VCaP (cell line): ENCODE data around the gene CTPS2.
"Not testable (repeated sequence)": the region's sequence is repeated elsewhere in the genome, so short reads cannot be mapped to it uniquely, and the experiment has no call there.

Experiments used
- H3K27ac ChIP-seq: fragments of 450-650 bp; 2 replicates; pipeline ENCODE4 v1.5.1; 2017
- CTCF ChIP-seq: fragments of 450-650 bp; conservative IDR thresholded peaks from 2 replicates; pipeline ENCODE4 v1.5.1; 2017; ENCODE audit warnings: mild to moderate bottlenecking, moderate library complexity

The CTPS2 gene

DNA sequence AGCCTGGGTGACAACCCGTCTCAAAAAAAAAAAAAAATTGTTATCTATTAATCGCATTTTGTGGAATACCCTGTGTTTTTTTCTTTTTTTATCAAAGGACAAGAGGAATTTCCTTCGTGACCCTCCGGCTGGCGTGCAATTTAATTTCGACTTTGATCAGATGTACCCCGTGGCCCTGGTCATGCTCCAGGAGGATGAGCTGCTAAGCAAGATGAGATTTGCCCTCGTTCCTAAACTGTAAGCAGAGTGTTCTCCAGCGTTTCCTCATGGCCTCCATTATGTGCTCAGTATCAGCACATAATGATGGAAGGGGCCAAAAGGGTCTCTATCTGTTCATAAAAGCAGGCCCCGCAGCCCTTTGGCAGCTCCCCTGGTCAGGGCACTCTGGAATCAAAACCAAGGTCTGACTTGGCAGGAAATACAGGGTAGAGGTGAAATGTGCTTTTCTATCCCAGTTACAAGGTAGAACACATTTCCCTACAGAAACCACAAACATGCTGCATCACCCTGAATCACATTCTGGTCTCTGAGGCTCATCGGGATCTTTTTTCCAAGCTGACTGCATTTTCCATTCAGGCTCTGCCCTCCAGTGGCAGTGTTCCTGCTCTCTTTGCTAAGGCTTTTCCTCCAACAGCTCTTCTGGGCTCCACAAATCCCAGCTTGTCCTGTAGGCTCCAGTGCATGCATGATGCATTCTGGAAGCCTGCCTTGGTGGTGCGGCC lies 31.3 kb upstream of the CTPS2 start:
- no peak overlapping the region for H3K27ac ChIP-seq
- no peak for TF ChIP-seq CTCF

DNA sequence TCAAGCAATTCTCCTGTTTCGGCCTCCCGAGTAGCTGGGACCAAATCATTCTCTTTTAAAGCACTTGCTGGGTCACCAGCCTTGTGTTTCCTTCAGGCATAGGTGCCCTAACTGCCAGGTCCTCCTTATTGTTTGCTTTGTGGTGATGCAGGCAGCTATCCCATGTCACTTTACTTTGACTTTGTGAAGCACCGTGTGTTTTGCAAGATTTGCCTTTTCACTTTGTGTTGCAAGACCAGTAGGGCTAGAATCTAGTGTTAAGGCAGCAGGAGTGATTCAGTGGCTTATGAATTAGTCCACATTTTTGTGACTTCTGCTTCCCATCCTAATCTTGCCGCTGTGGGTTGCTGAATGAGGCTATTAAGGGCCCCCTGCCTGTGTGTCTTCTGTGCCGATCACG lies 27.1 kb upstream of the CTPS2 start:
- TF ChIP-seq CTCF: no peak
- H3K27ac ChIP-seq: no peak overlapping the region

GRCh38 chrX:16737024-16737423 lies 24.6 kb upstream of the CTPS2 start:
- TF ChIP-seq CTCF: no peak
- no peak overlapping the region for H3K27ac ChIP-seq

GRCh38 chrX:16733013-16733412 lies 20.5 kb upstream of the CTPS2 start:
- no peak for TF ChIP-seq CTCF

GRCh38 chrX:16730450-16730849 lies 18.0 kb upstream of the CTPS2 start:
- no peak overlapping the region for H3K27ac ChIP-seq
- no peak for TF ChIP-seq CTCF

More at GRCh38 chrX:16733013-16733412, 20.5 kb upstream of the CTPS2 start:
- no peak overlapping the region for H3K27ac ChIP-seq

GRCh38 chrX:16727637-16728036 lies 15.2 kb upstream of the CTPS2 start:
- H3K27ac ChIP-seq: no peak overlapping the region; the same call in 1 of the 2 replicates
- TF ChIP-seq CTCF: no peak

DNA sequence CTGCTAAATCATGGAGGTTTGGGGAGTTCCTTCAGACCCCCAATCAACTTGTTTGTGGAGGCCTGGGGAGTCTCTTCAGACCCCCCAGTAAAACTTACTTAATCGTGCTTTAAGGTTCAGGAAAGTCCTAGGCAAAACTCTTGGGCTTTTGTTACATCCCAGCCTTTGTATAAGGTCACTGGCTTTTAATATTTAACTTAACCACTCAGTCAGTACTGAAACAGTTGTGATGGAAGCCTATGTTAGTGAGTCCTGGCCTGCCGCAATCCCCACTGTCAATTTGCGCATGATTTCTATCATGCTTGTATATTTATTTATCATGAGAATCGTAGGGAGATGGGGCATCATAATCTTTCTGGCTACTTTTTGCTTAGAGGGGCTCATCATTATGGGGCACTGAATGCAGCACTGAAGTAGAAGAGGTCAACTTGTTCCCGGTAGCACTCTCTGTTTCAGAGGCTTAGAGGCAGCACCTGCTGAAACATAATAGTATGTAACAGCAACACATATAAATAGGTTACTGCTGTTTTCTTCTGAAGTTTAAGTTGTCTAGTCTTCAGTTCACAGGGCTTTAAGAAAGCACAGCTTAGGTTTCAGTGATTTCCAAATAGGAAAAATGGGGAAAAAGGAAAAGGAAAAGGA lies 14.0 kb upstream of the CTPS2 start:
- H3K27ac ChIP-seq: not testable (repeated sequence)

DNA sequence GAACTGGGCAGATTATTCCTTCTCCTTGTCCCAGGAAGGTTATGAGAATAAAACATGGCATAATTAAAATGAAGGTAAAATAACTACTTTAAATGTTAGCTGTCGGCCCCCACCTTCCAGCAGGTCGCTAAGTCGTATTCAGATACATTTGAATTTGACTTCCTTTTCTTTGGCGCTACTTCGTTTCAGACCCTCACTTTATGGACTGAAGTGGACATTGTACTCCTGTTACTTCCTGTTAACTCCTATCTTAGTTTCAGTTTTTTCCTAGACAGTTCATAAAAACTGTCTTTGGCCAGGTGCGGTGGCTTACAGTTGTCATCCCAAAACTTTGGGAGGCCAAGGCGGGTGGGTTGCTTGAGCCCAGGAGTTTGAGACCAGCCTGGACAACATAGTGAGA lies 12.6 kb upstream of the CTPS2 start:
- H3K27ac ChIP-seq: no peak overlapping the region
- no peak for TF ChIP-seq CTCF
